Measurements from ENCODE around the gene PAPOLA. TPM values are rescaled to one million over a fixed set of nuclear protein-coding genes. Genes with fewer than 3 reads are reported as not detected.

Gene PAPOLA
- total RNA-seq (2014; rRNA removed; shearing (Covaris generic)) (80.1 and 99.3 TPM in 2 replicates), total RNA-seq (2022) (197 and 202 TPM in 2 replicates), Bru-seq, nascent RNA (percentile 94 among the genes with signal in this experiment), BruChase-seq, experiment 1, labeled RNA remaining after a 6-hour chase (percentile 96 among the genes with signal in this experiment), BruChase-seq, experiment 2, labeled RNA remaining after a 2-hour chase (percentile 95 among the genes with signal in this experiment)
- long read RNA-seq, full-length matches to known transcripts = 320 of 389 reads
- long read RNA-seq, partial matches to known transcripts = 21 of 389 reads
- long read RNA-seq, other reads (novel, unspliced or antisense) = 48 of 389 reads

GRCh38 chr14:96501740-96502620 lies at the start of gene PAPOLA:
Gene PAPOLA (plus strand): TSS chr14:96502382. CDS start chr14:96502593, 211 bp downstream.
- ChIA-PET CTCF (ENCODE audit: unreplicated experiment) (no interaction called here), POLR2A (interaction anchor here (0.7 to 1.2 kb wide), 3 partner anchors 10 to 14 kb away, joined by 3 to 7 read pairs (median 3); no protein-coding TSS in a partner anchor)
- intact Hi-C loops (cut with micrococcal nuclease; ENCODE audit: unreplicated experiment) = loop anchor here (2.0 to 10.0 kb wide), 3 partner anchors 111 to 967 kb away; partner anchors contain the start of genes ATG2B, GLRX5 and GSKIP
- H3K9me3 ChIP-seq (ENCODE audit: low read length) = no peaks in the 10 kb centered on the region
- DNase-seq (ENCODE audit: low spot score) = peak; percentile 96
- peaks cover 41% of the 10 kb centered on the region for H3K36me3 ChIP-seq (ENCODE audit: insufficient read depth, low read length)
- TF ChIP-seq CTCF (conservative IDR thresholded peaks at IDR 0.05; ENCODE audit: low read length) (peak; percentile 41), EZH2phosphoT487 (IDR thresholded peaks at IDR 0.05; ENCODE audit: borderline replicate concordance, low read depth, low read length) (no peak)
- H4K20me1 ChIP-seq (ENCODE audit: insufficient read depth, low read length) = peaks cover 31% of the 10 kb centered on the region
- H2AFZ ChIP-seq (ENCODE audit: low read length) = peak within 1 kb of the TSS; percentile 32
- H3K9me2 ChIP-seq (ENCODE audit: insufficient read depth, low read length) = no peaks in the 10 kb centered on the region
- BruUV-seq (replicated peaks) = TSS peak; percentile 93
- H3K4me1 ChIP-seq (ENCODE audit: insufficient read depth, low read length, poor library complexity, severe bottlenecking) = peaks cover 40% of the 10 kb centered on the region
- peaks cover 60% of the 10 kb centered on the region for H3K79me2 ChIP-seq (ENCODE audit: insufficient read depth, low read depth, low read length)
- peak within 1 kb of the TSS; percentile 94 for H3K4me2 ChIP-seq (ENCODE audit: low read length)
- peak within 1 kb of the TSS; percentile 99 for H3K4me3 ChIP-seq (ENCODE audit: low read depth, low read length, poor library complexity, severe bottlenecking)
- peak within 1 kb of the TSS; percentile 79 for H3K27ac ChIP-seq (ENCODE audit: low read depth, low read length, poor library complexity, severe bottlenecking)

GRCh38 chr14:96452684-96453083 lies 49.5 kb upstream of the PAPOLA start:
- H4K20me1 ChIP-seq (ENCODE audit: insufficient read depth, low read length) = no peaks in the 10 kb centered on the region
- POLR2A ChIA-PET = no interaction called here
- no peak overlapping the region for H2AFZ ChIP-seq (ENCODE audit: low read length)
- DNase-seq (ENCODE audit: low spot score) = no peak
- CTCF ChIA-PET (ENCODE audit: unreplicated experiment) = no interaction called here
- H3K27ac ChIP-seq (ENCODE audit: low read depth, low read length, poor library complexity, severe bottlenecking) = no peak overlapping the region
- H3K79me2 ChIP-seq (ENCODE audit: insufficient read depth, low read depth, low read length) = no peaks in the 10 kb centered on the region
- H3K36me3 ChIP-seq (ENCODE audit: insufficient read depth, low read length) = no peaks in the 10 kb centered on the region
- intact Hi-C loops (cut with micrococcal nuclease; ENCODE audit: unreplicated experiment) = no loop called here
- no peak overlapping the region for H3K4me3 ChIP-seq (ENCODE audit: low read depth, low read length, poor library complexity, severe bottlenecking)
- no peaks in the 10 kb centered on the region for H3K4me1 ChIP-seq (ENCODE audit: insufficient read depth, low read length, poor library complexity, severe bottlenecking)
- no peak overlapping the region for H3K4me2 ChIP-seq (ENCODE audit: low read length)
- TF ChIP-seq EZH2phosphoT487 (IDR thresholded peaks at IDR 0.05; ENCODE audit: borderline replicate concordance, low read depth, low read length) (no peak), CTCF (conservative IDR thresholded peaks at IDR 0.05; ENCODE audit: low read length) (no peak)
- BruUV-seq (replicated peaks) = no TSS peak
- no peaks in the 10 kb centered on the region for H3K9me3 ChIP-seq (ENCODE audit: low read length)
- H3K9me2 ChIP-seq (ENCODE audit: insufficient read depth, low read length) = no peaks in the 10 kb centered on the region
